DMS79 (cell line): ENCODE measurements around the gene CDIP1.

Experiments
- DNase-seq: peaks from one replicate; lab custom pipeline; 2025; lab: John Stamatoyannopoulos, UW

The CDIP1 gene

DNA sequence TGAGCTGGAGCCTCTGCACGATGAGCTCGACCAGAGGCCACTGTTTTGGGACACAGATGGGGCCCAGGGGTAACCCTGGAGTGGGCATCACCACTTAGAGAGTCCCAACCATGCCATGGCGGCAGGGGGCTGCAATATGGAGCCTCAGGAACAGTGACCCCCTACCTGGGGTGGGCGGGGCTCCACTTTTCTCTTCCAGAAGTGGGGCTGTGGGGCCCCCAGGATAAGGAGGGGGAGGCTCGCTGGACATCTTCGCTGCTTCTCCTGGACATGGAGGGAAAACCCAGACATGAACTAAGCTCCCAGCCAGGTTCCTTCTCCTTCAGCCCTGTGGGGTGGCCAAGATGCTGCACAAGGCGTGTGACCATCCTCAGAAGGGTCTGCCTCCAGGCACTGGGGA, 24.7 kb downstream of the CDIP1 start:
- no peak for DNase-seq

DNA sequence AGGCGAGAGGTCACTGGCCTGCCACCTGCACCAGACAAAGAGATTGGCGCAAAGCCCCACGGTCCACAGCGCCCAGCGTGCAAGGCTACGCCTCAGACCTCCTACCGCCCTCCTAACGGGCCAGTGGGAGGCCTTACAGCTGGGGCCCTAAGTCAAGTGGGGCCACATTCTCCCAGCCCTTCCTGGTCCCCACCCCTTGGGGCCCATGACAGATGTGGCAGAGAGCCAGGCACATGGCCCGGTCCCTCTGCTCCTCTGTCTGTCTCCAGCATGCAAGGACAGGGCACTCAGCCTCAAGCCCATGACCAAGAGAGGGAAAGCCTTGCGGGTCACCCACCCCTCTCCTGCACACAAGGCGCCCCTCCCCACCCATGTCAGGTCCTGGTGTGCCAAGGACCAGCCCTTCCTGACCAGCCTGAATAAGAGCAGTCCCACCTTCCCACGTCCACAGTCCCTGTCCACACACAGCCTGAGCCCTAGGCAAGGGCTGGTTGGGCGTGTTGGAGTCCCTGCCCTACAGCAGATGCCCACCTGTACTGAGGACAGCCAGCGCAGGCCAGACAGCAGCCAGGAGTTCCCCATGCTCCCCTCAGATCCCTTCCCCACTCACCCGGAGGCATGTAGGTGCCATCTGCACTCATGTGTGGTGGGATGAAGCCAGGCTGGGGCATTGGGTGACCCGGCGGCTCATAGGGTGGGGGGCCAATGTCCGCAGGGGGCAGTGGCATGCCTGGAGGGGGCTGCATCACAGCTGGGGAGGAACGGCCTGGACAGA, 25.3 kb downstream of the CDIP1 start:
- no peak for DNase-seq

DNA sequence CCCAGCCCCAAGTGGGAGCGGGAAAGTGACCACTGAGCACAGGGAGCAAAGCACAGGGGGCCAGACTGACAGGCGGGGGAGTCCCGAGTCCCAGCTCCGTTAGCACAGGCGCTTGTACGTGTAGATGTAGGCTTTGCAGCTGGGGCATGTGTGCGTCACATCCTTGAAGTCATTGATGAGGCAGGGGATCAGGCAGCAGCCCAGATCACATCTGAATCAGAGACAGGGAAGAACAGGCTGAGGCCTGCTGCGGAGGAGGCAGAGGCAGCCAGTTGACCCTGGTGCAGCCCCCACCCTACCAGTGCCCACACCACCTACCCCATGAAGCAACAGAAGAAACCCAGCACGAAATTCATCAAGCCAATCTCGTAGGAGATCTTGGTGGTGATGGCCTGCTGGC, 26.1 kb downstream of the CDIP1 start:
- no peak for DNase-seq

DNA sequence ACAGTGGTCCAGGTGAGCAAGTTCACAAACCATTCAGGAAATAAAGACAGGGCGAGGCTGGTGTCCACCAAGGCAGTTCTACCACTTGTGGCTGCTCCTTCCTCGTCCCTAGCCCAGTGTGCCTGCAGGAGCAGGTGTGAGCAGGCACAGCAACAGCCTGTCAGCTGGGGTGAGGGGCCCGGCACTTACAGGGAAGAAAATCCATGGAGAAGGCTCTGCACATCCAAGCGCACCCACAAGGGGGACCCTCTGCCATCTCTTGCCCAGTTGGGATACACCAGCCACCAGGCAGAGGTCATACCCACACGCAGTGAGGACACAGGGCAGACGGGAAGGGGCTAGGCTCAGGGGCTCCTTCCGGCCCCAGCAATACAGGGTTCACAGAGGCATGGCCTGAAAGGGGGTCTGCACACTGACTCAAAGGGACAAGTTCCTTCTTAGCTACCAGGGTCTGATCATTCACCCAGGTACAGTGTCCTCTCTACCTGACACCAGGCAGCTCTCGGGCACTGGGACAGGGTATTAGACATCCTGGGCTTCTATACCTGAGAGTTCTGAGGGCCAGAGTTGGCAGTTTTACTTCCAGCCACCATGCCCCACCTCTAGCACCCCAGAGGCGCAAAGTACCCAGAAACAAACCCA, 27.0 kb downstream of the CDIP1 start:
- no peak for DNase-seq

DNA sequence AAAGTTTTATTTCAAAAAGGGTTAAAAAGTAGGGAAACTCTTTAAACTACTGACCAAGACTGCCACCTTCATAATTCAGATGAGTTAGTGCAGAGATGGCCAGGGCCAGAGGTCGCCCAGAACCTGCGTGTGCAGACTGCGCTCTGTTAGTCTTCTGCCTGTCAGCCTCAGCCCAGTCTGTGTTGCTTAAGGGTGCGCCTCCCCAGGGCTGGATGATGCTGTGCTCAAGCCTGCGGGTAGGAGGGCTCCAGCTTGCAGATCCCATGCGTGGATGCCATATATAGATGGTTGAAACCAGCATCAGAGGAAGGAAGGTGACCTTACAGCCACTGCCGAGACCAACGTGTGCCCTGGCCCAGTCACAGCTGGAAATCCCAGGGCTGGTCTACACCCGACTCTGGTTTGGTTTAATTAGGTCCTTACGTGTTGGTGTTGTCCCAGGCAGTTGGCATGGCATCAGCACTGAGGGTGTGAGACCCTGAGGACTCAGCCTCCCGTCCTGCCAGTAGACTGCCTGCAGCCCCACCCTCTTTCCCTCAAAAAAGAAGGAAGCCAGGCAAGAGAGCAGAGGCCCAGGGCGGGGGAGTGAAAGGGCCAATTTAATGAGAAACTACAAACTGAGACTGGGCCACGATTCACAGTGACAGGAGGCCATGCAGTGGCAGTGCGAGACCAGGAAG, 27.7 kb downstream of the CDIP1 start:
- no peak for DNase-seq

DNA sequence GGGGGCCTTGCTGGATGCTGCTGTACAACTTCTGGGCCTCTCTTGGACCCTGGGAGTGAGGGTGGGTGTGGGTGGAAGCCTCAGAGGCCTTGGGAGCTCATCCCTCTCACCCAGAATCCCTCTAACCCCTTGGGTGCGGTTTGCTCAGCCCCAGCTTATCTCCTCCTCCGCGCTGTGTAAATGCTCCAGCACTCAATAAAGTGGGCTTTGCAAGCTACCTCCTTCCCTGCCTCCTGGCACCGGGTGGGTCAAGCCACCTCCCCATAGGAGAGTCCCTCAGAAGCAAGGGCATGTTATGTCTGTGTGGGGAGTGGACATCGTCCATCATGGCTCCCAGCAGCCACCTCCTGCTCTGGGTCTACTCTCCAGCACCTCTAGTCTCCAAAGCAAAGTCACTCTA, 28.4 kb downstream of the CDIP1 start:
- DNase-seq, result no peak

DNA sequence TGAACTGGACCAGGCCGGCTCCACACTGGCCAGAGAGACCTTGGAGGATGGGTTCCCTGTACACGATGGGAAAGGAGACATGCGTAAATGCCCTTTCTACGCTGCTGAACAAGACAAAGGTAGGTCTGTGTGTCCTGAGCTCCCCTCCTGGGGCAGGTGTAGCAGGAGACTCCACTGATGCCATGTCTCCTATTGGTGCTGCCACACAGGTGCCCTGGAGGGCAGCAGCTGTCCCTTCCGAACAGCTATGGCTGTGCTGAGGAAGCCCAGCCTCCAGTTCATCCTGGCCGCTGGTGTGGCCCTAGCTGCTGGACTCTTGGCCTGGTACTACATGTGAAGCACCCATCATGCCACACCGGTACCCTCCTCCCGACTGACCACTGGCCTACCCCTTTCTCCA, 29.2 kb downstream of the CDIP1 start:
- DNase-seq, result no peak

DNA sequence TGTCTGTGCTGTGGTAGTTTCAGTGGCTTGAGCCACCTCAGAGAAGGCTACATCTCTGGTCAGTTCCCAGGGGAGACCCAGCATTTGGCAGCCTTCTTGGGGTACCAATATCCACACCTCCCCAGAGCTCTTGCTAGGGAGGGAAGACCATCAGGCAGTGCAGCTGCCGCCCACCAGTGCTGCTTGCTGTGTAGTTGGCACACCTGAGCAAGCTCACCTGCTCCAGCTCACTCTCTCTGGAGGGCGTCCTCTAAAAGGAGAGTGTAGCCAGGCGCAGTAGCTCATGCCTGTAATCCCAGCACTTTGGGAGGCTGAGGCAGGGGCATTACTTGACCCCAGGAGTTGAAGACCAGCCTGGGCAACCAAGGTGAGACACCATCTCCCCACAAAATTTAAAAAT, 29.8 kb downstream of the CDIP1 start:
- DNase-seq, result no peak

DNA sequence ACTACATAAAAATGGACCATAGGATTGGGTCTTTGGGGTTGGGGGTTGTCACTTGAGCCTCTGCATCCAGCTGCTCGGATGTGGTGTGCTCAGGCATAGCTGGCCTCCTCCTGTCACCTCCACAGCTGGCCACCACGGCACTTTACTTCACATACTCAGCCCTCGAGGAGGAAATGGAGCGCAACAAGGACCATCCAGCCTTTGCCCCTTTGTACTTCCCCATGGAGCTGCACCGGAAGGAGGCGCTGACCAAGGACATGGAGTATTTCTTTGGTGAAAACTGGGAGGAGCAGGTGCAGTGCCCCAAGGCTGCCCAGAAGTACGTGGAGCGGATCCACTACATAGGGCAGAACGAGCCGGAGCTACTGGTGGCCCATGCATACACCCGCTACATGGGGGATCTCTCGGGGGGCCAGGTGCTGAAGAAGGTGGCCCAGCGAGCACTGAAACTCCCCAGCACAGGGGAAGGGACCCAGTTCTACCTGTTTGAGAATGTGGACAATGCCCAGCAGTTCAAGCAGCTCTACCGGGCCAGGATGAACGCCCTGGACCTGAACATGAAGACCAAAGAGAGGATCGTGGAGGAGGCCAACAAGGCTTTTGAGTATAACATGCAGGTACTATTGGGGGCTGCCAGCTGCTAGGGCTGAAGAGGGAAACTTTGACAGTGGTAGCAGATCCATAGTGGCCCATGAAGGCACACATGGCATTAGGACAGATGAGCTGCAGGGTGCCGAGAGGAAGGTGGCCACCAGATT, 30.8 kb downstream of the CDIP1 start:
- peak; percentile 93 for DNase-seq

DNA sequence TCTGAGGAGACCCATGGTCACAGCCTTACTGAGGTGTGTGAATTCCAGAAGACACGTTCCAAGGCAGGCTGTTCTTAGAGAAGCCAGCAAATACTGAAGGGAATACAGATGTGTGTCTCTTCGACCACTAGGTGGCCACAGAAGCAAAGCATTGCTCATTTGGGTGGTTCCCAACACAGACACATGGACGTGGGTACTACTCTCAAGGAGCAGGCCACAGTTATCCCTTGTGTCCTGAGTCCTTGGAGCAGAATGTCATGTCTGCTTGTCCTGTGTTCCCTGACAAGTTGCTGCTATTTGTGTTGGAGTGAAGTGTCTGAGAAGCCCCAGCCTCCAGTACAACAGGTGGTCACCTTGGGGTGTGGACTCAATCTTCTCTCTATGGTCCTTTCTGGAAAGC, 32.1 kb downstream of the CDIP1 start:
- DNase-seq, result peak; percentile 69

DNA sequence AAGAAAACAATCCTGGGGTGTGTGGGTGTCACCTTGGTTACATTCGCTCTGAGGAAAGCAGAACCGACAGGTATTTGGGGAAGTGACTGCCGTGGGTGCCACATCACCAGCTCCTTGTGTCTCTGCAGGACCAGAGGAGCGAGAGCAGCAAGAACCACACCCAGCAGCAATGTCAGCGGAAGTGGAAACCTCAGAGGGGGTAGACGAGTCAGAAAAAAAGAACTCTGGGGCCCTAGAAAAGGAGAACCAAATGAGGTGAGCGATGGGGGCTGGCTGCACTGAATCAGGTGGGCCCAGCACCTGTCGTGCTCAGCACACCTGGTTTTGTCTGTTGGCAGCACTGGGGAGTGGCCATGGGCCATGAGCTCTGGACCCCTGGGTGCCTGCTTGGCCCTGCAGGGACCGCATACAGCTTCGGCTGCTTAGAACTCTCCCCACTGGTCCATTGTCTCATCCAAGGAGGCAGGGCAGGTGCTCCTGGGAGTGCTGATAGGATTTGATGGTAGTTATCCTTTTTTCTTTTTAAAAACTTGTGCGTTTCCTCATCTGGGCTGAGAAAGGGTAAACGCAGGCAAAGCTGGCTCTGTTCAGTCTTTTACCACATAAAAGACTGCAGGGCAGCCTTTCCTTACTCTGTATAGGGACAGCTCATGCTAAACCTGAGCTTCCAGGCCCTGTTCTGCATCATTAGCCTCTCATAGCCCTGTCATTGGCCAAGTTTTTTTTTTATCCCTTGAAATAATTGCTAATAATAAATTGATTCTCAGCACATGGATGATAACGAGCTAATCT, 33.0 kb downstream of the CDIP1 start:
- no peak for DNase-seq

DNA sequence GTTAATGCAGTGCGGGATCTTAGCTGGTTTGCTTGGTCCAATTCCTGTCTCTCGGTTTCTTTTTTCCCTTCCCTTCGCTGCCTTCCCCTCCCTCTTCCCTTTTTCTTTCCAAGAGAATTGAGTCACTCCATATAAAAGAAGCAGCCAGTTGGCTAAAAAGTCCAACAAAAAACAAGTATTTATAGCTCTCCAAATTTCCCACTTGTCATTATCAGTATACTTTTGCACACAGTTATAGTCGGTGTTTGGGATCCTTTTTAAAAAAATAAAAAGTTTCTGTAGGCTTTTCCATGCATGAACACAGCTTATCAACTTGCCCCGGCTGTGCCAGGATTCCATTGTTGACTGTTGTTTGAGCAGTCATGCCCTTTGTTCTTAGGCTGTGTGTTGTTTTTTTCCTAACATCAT, 37.5 kb downstream of the CDIP1 start:
- no peak for DNase-seq

DNA sequence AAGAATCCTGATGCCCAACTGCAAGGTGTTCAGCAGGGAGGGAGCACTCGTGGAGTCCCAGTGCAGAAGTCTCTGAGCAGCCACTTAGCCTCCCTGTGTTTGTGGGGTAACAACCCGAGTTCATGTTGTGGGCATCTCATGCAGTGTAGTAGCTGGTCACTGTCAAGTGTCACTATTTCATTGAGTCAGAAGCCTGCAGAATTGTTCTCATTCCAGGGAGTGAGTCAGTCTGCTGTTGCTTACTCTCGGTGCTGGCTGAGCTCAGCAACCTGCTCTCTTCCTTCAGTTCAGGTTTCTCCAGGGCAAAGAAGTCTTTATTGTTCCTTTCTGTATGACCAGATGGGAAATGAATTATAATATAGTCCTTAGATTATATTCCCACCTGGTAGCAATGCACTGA, 38.3 kb downstream of the CDIP1 start:
- DNase-seq, result no peak

DNA sequence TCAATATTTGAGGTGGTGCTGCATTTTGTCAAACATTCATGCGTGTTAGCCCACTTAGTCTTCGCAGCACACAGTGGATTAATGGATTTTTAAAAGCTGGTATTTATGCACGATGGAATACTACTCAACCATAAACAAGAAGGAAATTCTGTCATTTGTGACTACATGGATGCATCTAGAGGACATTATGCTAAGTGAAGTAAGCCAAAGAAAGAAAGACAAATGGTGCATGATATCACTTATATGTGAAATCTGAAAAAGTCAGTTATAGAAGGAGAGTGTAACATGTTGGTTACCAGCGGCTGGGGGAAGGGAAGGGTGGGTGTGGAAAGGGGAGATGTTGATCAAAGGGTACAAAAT, 39.4 kb downstream of the CDIP1 start:
- no peak for DNase-seq

DNA sequence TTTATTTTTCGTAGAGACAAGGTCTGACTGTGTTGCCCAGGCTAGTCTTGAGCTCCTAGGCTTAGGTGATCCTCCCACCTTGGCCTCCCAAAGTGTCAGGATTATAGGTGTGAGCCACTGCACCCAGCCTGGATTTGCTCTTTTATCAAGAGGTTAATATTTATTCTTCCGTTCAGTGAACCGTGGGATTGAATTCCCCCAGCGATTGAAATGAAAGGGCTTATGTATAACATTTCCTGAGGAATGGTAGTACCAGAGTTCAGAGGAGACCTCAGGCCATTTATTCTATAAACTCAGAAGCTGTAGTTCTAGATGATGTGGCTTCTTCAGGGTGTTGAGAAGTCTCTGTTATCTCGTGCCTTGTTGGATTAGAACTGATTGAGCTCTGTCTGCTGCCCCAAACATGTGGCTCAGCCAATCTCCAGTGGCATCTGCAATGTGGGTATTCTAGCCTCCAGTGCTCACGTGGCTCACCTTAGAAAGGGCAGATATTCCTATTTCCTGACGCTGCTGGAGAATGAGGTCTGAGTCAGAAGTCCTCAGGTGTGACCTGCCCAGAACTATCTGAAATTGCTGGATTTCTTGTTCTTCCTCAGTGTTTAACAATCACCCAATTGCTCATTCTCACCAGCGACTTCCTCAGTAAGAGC, 39.9 kb downstream of the CDIP1 start:
- DNase-seq, result no peak

DNA sequence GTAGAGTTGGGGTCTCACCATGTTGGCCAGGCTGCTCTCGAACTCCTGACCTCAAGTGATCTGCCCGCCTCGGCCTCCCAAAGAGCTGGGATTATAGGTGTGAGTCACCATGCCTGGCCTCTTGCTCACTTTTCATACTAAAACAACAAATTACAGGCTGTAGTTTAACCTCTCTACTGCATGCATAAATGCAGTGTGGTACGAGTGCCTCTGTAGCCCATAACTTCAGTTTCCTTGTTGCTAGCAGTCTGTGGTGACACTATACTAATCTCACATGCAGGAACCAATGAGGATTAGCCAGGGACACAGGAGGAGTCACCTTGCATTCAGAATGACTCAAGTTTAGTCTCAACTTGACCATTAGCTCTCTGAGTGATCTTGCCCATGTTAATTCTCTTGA, 42.3 kb downstream of the CDIP1 start:
- no peak for DNase-seq

DNA sequence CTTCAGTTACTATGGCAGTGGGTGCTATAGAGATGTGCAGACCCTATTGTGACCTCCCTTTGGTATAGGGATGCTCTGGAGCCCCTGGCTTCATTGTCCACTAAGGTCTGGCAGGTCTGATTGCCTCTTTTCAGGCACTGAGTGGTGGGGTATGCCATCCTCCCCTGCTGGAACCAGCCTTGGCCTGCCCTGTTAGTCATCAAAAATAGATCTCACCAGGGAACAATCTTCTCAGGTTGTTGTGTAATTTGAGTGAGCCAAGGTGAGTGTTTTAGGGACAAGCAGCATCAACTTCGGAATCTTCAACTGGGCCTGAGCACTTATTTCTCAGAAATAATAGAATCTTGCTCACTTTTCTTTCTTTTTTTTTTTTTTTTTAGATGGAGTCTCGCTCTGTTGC, 42.8 kb downstream of the CDIP1 start:
- DNase-seq, result no peak

DNA sequence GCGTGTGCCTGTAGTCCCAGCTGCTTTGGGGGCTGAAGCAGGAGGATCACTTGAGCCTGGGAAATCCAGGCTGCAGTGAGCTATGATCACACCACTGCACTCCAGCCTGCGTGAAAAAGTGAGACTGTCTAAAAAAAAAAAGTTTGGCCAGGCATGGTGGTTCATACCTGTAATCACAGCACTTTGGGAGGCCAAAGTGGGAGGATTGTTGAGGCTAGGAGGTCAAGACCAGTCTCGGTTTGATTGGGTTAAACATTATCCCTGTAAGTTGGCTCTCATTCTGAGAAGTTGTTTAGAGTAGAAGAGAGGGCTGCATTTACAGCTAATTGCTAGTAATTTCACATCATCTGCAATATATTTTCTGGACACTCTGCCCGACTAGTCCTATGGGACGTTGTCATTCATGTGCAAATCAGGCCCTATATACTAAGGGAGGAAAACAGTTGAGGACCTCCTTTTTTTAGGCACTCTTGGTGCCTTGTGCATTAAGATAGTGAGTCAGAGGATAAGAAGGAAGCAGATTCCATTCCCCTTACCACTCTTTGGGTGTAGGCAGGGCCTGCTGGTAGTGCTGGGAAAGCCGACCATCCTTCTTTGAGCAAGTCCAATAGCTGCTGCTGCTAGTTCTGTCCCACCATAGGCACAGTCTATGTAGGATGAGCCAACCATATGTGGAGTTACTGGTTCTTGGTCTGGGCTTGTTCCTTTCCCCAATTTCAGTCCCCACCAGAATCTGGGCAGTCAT, 43.7 kb downstream of the CDIP1 start:
- no peak for DNase-seq

DNA sequence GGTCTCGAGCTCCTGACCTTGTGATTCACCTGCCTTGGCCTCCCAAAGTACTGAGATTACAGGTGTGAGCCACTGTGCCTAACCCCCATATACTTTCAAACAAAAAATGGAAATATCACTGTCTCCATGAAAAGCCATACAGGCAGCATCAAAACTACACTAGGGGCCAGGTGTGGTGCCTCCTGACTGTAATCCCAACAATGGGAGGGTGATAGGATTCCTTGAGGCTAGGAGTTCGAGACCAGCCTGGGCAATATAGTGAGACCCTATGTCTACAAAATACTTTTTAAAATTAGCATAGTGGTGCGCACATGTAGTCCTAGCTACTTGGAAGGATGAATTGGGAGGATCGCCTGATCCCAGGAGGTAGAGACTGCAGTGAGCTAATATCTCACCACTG, 46.7 kb downstream of the CDIP1 start:
- DNase-seq, result no peak

DNA sequence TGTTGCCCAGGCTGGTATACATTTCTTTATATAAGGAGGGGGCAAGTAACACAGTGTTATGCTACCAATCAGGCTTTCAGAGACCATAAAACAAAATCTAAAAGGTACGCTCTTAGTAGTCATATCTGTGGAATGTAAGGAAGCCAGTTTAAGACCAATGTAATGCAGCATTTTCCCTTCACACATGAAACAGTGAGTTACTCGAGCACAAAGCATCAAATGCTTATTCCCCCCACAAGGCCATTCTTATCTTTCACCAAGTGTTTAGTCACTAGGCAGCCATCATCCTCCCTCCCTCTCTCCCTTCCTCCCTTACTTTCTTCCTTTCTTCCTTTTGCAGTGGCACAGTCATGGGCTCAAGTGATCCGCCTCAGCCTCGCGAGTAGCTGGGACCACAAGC, 49.5 kb downstream of the CDIP1 start:
- no peak for DNase-seq

DNA sequence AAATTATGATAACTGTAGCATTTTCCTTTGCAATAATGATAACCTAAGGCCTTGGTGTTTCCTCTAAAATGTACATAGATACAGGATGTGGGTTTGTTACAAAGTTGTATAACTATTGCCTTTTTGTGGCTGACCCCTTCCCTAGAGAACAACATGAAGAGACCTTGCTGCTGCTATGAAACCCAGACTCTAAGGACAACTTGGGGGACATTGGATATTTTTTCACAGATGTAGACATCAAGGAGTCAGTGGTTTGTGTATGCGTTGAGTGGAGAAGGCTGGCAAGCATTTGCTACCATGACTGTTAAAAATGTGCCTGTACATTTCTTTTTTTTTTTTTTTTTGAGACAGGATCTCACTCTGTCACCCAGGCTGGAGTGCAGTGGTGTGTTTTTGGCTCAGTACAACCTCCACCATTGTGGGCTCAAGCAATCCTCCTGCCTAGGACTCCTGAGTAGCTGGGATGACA, 50.0 kb downstream of the CDIP1 start:
- no peak for DNase-seq
